Measurements from ENCODE around the gene CASP7.

DNA sequence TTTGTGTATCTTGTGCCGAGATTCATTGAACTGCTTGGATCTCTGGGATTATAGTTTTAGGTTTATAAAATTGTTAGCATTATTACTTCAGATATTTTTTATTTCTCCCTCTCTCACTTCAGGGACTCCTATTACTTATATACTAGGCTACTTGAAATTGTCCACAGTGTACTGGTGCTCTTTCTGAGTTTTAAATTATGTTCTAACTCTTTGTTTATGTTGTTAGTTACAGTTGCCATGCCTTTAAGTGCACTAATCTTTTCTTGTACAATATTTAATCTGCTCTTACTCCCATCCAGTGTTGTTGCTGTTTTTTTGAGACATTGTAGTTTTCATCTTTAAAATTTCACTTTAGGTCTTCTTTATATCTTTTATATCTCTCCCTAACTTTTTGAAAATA lies 84.9 kb downstream of the CASP7 start:
- TF ChIP-seq, protein P1, sequence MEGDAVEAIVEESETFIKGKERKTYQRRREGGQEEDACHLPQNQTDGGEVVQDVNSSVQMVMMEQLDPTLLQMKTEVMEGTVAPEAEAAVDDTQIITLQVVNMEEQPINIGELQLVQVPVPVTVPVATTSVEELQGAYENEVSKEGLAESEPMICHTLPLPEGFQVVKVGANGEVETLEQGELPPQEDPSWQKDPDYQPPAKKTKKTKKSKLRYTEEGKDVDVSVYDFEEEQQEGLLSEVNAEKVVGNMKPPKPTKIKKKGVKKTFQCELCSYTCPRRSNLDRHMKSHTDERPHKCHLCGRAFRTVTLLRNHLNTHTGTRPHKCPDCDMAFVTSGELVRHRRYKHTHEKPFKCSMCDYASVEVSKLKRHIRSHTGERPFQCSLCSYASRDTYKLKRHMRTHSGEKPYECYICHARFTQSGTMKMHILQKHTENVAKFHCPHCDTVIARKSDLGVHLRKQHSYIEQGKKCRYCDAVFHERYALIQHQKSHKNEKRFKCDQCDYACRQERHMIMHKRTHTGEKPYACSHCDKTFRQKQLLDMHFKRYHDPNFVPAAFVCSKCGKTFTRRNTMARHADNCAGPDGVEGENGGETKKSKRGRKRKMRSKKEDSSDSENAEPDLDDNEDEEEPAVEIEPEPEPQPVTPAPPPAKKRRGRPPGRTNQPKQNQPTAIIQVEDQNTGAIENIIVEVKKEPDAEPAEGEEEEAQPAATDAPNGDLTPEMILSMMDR (IDR thresholded peaks at IDR 0.05; ENCODE audit: insufficient read depth, low read length, poor library complexity, severe bottlenecking) = no peak
- no peak for TF ChIP-seq EZH2phosphoT487 (conservative IDR thresholded peaks at IDR 0.05; ENCODE audit: low read length)

Measured in SU-DHL-6 (cell line).